ENCODE measurements around the gene CCDC18. TPM values are rescaled to one million over a fixed set of nuclear protein-coding genes. Genes with fewer than 3 reads are reported as not detected.

The CCDC18 gene
- total RNA-seq, 1 experiment from 2014 or later: 18.9 TPM

- ATAC-seq: no peak
- no peaks in the 10 kb centered on the region for H4K20me1 ChIP-seq (ENCODE audit: low read length)
- H3K4me3 ChIP-seq (ENCODE audit: low read length): no peak overlapping the region
- peaks cover 13% of the 10 kb centered on the region for H3K4me1 ChIP-seq (ENCODE audit: insufficient read depth, low read length)
- no peaks in the 10 kb centered on the region for H3K9me2 ChIP-seq (replicated peaks; ENCODE audit: low read length)
- peaks cover 9% of the 10 kb centered on the region; the same call in 1 of the 2 replicates for H3K36me3 ChIP-seq (ENCODE audit: low read depth, low read length)
- no peak overlapping the region for H3K4me2 ChIP-seq (ENCODE audit: low read length)
- H3K9me3 ChIP-seq (ENCODE audit: low read length): no peaks in the 10 kb centered on the region
- BruUV-seq (replicated peaks): no TSS peak
- peaks cover 29% of the 10 kb centered on the region for H3K79me2 ChIP-seq (ENCODE audit: low read length)
- H3F3A ChIP-seq (ENCODE audit: low read length, unreplicated experiment): no peaks in the 10 kb centered on the region
- no peaks in the 10 kb centered on the region for H3K27me3 ChIP-seq (ENCODE audit: low read length)
- intact Hi-C loops (cut with micrococcal nuclease): loop anchor here (10.0 kb wide), 1 partner anchor 158 kb away; the partner anchor contains the start of gene DR1
- DNase-seq: no peak
- TF ChIP-seq CTCF (conservative IDR thresholded peaks at IDR 0.05; ENCODE audit: low read depth, low read length): no peak
- H2AFZ ChIP-seq (ENCODE audit: low read length): no peak overlapping the region
- POLR2A ChIA-PET (ENCODE audit: unreplicated experiment): no interaction called here
- H3K9ac ChIP-seq (ENCODE audit: low read length): no peak overlapping the region
- no peak overlapping the region for H3K27ac ChIP-seq (ENCODE audit: low read length)
- CTCF ChIA-PET: no interaction called here
Observed at GRCh38 chr1:93186667-93187066, 6.1 kb downstream of the CCDC18 start.

- intact Hi-C loops (cut with micrococcal nuclease): no loop called here
- H3K4me2 ChIP-seq (ENCODE audit: low read length): no peak overlapping the region
- no peak for ATAC-seq
- H3K4me1 ChIP-seq (ENCODE audit: insufficient read depth, low read length): no peaks in the 10 kb centered on the region
- H3K9me2 ChIP-seq (replicated peaks; ENCODE audit: low read length): no peaks in the 10 kb centered on the region
- TF ChIP-seq EZH2 (IDR thresholded peaks at IDR 0.05; ENCODE audit: low read length, unreplicated experiment) (no peak), EZH2phosphoT487 (IDR thresholded peaks at IDR 0.05; ENCODE audit: borderline replicate concordance, low read length) (no peak), CTCF (conservative IDR thresholded peaks at IDR 0.05; ENCODE audit: low read depth, low read length) (no peak)
- no peak for DNase-seq
- H3K9ac ChIP-seq (ENCODE audit: low read length): no peak overlapping the region
- H4K20me1 ChIP-seq (ENCODE audit: low read length): no peaks in the 10 kb centered on the region
- ChIA-PET CTCF (no interaction called here), POLR2A (ENCODE audit: unreplicated experiment) (no interaction called here)
- H3K27ac ChIP-seq (ENCODE audit: low read length): no peak overlapping the region
- no peaks in the 10 kb centered on the region for H3K79me2 ChIP-seq (ENCODE audit: low read length)
- no TSS peak for BruUV-seq (replicated peaks)
- H2AFZ ChIP-seq (ENCODE audit: low read length): no peak overlapping the region
- no peaks in the 10 kb centered on the region for H3K9me3 ChIP-seq (ENCODE audit: low read length)
- H3F3A ChIP-seq (ENCODE audit: low read length, unreplicated experiment): no peaks in the 10 kb centered on the region
- H3K27me3 ChIP-seq (ENCODE audit: low read length): no peaks in the 10 kb centered on the region
- no peak overlapping the region for H3K4me3 ChIP-seq (ENCODE audit: low read length)
- H3K36me3 ChIP-seq (ENCODE audit: low read depth, low read length): peaks cover 16% of the 10 kb centered on the region
Observed at GRCh38 chr1:93190432-93190831, 9.9 kb downstream of the CCDC18 start.

DNA sequence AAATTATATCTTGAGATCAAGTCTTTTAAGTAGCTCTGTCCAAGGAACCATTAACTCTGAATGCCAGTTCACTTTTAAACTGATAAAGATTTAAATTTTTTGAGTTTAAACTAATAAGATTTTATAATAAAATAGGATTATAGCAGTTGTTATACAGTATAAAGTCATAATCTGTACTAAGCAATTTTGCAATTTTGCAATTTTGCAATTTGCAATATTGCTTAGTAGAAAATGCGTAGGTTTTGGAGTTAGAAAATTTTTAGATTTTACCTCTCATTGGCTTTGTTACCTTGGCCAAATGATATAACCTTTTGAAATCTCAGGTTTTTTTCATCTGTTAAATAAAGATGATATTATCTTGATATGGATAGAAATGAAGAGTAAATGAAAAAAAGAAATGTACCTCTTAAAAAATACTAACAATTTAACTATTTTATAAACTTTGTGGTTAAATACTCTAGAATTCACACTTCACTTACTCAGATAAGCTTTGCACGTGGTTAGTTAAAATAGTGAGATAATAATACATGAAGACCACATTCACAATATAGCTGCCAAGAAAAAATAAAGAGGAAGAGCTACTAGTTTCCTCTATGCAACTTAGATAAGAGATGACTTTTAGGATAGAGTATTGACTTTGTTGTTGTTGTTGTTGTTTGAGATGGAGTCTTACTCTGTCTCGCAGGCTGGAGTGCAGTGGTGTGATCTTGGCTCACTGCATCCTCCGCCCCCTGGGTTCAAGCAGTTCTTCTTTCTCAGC lies 13.9 kb downstream of the CCDC18 start:
- Histone ChIP-seq H3K4me2 (ENCODE audit: low read length) (no peak overlapping the region), H3K27ac (ENCODE audit: low read length) (no peak overlapping the region), H3K27me3 (ENCODE audit: low read length) (no peaks in the 10 kb centered on the region), H3K36me3 (ENCODE audit: low read depth, low read length) (peaks cover 20% of the 10 kb centered on the region), H3F3A (ENCODE audit: low read length, unreplicated experiment) (no peaks in the 10 kb centered on the region), H3K79me2 (ENCODE audit: low read length) (no peaks in the 10 kb centered on the region), H2AFZ (ENCODE audit: low read length) (no peak overlapping the region), H4K20me1 (ENCODE audit: low read length) (no peaks in the 10 kb centered on the region), H3K9me2 (replicated peaks; ENCODE audit: low read length) (no peaks in the 10 kb centered on the region), H3K9me3 (ENCODE audit: low read length) (no peaks in the 10 kb centered on the region), H3K4me3 (ENCODE audit: low read length) (no peak overlapping the region), H3K9ac (ENCODE audit: low read length) (no peak overlapping the region), H3K4me1 (ENCODE audit: insufficient read depth, low read length) (no peaks in the 10 kb centered on the region)
- no peak for DNase-seq
- CTCF ChIA-PET: no interaction called here
- no peak for ATAC-seq
- intact Hi-C loops (cut with micrococcal nuclease): no loop called here
- POLR2A ChIA-PET (ENCODE audit: unreplicated experiment): no interaction called here
- TF ChIP-seq EZH2 (IDR thresholded peaks at IDR 0.05; ENCODE audit: low read length, unreplicated experiment) (no peak), EZH2phosphoT487 (IDR thresholded peaks at IDR 0.05; ENCODE audit: borderline replicate concordance, low read length) (no peak), CTCF (conservative IDR thresholded peaks at IDR 0.05; ENCODE audit: low read depth, low read length) (no peak)
- BruUV-seq (replicated peaks): no TSS peak
